Mucosa of rectum (tissue), 2 donors: ENCODE measurements around the gene ZNF324.
"Not testable (repeated sequence)": the region's sequence is repeated elsewhere in the genome, so short reads cannot be mapped to it uniquely, and the experiment has no call there.

Experiments
- H3K27ac ChIP-seq, 2 donors: one replicate each; pipeline ENCODE4 v1.7.0; 2013; ENCODE audit warnings: inconsistent platforms in 2 of 2, low read depth in 2 of 2, low read length in 2 of 2
- H3K27me3 ChIP-seq, 2 donors: one replicate each; pipeline ENCODE4 v1.7.0; 2013; ENCODE audit warnings: low read length in 2 of 2; ENCODE audit not compliant: control insufficient read depth in 2 of 2, insufficient read depth in 2 of 2
- H3K36me3 ChIP-seq, 2 donors: one replicate each; pipeline ENCODE4 v1.7.0; 2013; ENCODE audit warnings: low read length in 2 of 2; ENCODE audit not compliant: control insufficient read depth in 2 of 2, insufficient read depth in 2 of 2
- H3K4me1 ChIP-seq, 2 donors: one replicate each; pipeline ENCODE4 v1.7.0; 2013; ENCODE audit warnings: low read length in 2 of 2, mild to moderate bottlenecking in 1 of 2; ENCODE audit not compliant: control insufficient read depth in 2 of 2, insufficient read depth in 2 of 2
- H3K4me3 ChIP-seq, 2 donors: one replicate each; pipeline ENCODE4 v1.7.0; 2013; ENCODE audit warnings: low read length in 2 of 2
- H3K9ac ChIP-seq, 2 donors: one replicate each; pipeline ENCODE4 v1.7.0; 2013; ENCODE audit warnings: low read length in 2 of 2, low read depth in 1 of 2, mild to moderate bottlenecking in 1 of 2
- H3K9me3 ChIP-seq, 2 donors: one replicate each; pipeline ENCODE4 v1.7.0; 2013; ENCODE audit warnings: low read length in 2 of 2; ENCODE audit not compliant: control insufficient read depth in 2 of 2
- donor health status: healthy.
- donor health status: Normal muscosa, but diverticular disease.

Gene ZNF324

GRCh38 chr19:58479303-58479702 lies 12.4 kb downstream of the ZNF324 start:
- no peaks in the 10 kb centered on the region for H3K27me3 ChIP-seq
- no peaks in the 10 kb centered on the region for H3K9me3 ChIP-seq
- H3K36me3 ChIP-seq = peaks cover 7 to 12% of the 10 kb centered on the region in 2 donors
- H3K9ac ChIP-seq = no peak overlapping the region
- no peak overlapping the region for H3K27ac ChIP-seq
- peaks cover 13 to 17% of the 10 kb centered on the region in 2 donors for H3K4me1 ChIP-seq
- H3K4me3 ChIP-seq = no peak overlapping the region

- Histone ChIP-seq H3K4me1 (peaks cover 13 to 14% of the 10 kb centered on the region in 2 donors), H3K9ac (no peak overlapping the region), H3K27ac (no peak overlapping the region), H3K9me3 (no peaks in the 10 kb centered on the region), H3K27me3 (no peaks in the 10 kb centered on the region), H3K4me3 (no peak overlapping the region), H3K36me3 (peaks cover 7 to 12% of the 10 kb centered on the region in 2 donors)
Observed at GRCh38 chr19:58479736-58480480, 13.0 kb downstream of the ZNF324 start.

GRCh38 chr19:58480481-58480830 lies 13.6 kb downstream of the ZNF324 start:
- Histone ChIP-seq H3K4me3 (no peak overlapping the region), H3K9me3 (no peaks in the 10 kb centered on the region), H3K27ac (no peak overlapping the region), H3K4me1 (peaks cover 8% of the 10 kb centered on the region in 2 donors), H3K27me3 (no peaks in the 10 kb centered on the region), H3K9ac (no peak overlapping the region), H3K36me3 (peaks cover 7 to 12% of the 10 kb centered on the region in 2 donors)

DNA sequence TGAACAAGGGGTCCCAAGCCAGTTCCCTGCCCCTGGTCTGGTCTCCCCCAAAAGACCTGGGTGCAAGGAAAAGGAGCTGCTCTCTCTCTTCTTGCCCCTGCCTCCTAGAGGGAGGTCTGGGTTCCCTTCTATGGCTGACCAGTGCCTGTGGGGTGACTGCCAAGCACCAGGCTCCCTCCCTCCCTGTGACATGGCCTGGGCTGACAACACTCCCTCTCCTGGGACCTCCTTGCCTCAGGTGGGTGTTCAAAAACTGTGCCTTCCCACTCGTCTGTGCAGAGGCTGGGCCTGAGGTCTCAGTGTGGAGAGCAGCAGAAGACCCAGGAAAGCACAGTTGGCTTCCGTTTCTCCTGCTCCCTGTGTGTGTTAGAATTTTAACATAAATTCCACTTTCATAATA lies 14.0 kb downstream of the ZNF324 start:
- Histone ChIP-seq H3K4me3 (no peak overlapping the region), H3K27ac (no peak overlapping the region), H3K36me3 (peaks cover 7 to 12% of the 10 kb centered on the region in 2 donors), H3K9me3 (no peaks in the 10 kb centered on the region), H3K9ac (no peak overlapping the region), H3K27me3 (no peaks in the 10 kb centered on the region), H3K4me1 (peaks cover 6 to 8% of the 10 kb centered on the region in 2 donors)

DNA sequence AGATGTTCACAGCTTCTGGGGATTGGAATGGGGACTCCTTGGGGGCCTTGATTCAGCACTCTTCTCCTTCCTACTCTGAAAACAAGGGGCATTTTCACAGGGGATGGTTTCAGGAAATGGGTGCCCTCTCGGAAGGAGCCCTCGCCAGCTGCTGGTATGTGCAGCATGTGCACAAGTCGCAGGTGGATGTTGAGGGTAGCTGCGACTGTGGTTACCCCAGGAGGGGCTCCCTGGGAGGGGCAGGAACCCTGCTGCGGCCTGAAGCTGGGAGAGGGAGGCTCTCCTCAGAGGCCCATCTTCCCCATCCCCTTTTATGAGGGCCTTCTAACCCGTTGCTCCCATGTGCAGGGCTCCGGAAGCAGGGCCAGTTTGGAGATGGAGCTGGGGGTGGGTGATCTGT lies 15.5 kb downstream of the ZNF324 start:
- Histone ChIP-seq H3K27me3 (no peaks in the 10 kb centered on the region), H3K27ac (no peak overlapping the region), H3K4me1 (no peaks in the 10 kb centered on the region), H3K9me3 (no peaks in the 10 kb centered on the region), H3K36me3 (peaks cover 7 to 12% of the 10 kb centered on the region in 2 donors), H3K9ac (no peak overlapping the region), H3K4me3 (no peak overlapping the region)

DNA sequence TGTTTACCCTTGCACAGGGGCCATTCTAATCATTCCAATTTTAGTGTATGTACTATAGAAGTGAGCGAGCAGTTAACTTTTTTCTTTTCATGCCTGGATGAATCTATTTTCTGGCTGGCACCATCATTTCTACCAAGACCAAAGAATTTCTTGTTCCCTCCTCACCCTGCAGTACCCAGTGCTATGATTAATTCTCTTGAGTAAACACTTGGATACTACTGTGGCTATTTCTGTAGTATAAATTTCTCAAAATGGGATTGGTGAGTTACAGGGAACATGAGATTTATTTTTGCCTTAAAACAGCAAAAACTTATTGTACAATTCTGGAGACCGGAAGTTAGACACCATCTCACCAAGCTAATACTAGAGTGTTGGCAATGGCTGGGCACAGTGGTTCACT lies 16.9 kb downstream of the ZNF324 start:
- no peaks in the 10 kb centered on the region for H3K9me3 ChIP-seq
- peaks cover 4 to 12% of the 10 kb centered on the region in 2 donors for H3K36me3 ChIP-seq
- H3K9ac ChIP-seq = no peak overlapping the region
- H3K27me3 ChIP-seq = no peaks in the 10 kb centered on the region
- H3K27ac ChIP-seq = no peak overlapping the region
- no peaks in the 10 kb centered on the region for H3K4me1 ChIP-seq
- no peak overlapping the region for H3K4me3 ChIP-seq

DNA sequence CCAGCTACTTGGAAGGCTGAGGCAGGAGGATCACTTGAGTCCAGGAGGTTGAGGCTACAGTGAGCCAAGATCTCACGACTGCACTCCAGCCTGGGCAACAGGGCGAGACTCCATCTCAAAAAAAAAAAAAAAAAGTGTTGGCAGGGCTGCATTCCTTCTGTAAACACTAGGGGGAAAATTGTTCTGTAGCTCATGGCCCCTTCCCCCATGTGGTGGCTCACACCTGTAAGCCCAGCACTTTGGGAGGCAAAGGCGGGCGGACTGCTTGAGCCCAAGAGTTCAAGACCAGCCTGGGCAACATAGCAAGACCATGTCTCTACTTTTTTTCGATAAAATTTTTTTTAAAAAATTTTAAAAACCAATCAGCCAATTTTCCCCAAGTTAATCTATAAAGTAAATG lies 17.5 kb downstream of the ZNF324 start:
- not testable (repeated sequence) for H3K27me3 ChIP-seq, H3K4me3 ChIP-seq, H3K9ac ChIP-seq, H3K4me1 ChIP-seq, H3K9me3 ChIP-seq, H3K27ac ChIP-seq
- H3K36me3 ChIP-seq = peaks cover 4 to 12% of the 10 kb centered on the region in 2 donors

DNA sequence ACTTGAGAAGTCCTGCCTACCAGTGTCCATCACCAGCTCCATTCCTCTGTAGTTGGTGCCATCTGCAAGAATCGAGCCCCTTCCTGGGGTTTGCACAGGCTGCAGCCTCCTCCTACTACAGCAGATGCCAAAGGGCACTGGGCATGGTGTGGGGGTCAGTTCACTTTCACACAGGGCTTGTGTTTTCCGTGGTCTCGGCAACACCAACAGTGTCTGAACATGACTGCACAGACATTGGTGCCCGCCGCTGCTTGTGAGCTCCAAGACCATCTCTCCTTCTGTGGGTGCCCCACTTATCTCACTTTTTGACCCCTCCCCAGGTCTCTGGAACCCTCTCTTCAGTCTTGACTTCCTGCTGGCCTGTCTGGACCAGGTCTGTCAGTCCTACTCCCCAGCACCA lies 24.5 kb downstream of the ZNF324 start:
- H3K9me3 ChIP-seq = no peaks in the 10 kb centered on the region
- no peak overlapping the region for H3K4me3 ChIP-seq
- H3K9ac ChIP-seq = no peak overlapping the region
- no peaks in the 10 kb centered on the region for H3K27me3 ChIP-seq
- H3K27ac ChIP-seq = no peak overlapping the region
- no peaks in the 10 kb centered on the region for H3K4me1 ChIP-seq
- no peaks in the 10 kb centered on the region for H3K36me3 ChIP-seq

- Histone ChIP-seq H3K9ac (no peak overlapping the region), H3K9me3 (no peaks in the 10 kb centered on the region), H3K4me3 (no peak overlapping the region), H3K27ac (no peak overlapping the region), H3K27me3 (no peaks in the 10 kb centered on the region), H3K36me3 (no peaks in the 10 kb centered on the region), H3K4me1 (no peaks in the 10 kb centered on the region)
Observed at GRCh38 chr19:58492265-58492664, 25.4 kb downstream of the ZNF324 start.

DNA sequence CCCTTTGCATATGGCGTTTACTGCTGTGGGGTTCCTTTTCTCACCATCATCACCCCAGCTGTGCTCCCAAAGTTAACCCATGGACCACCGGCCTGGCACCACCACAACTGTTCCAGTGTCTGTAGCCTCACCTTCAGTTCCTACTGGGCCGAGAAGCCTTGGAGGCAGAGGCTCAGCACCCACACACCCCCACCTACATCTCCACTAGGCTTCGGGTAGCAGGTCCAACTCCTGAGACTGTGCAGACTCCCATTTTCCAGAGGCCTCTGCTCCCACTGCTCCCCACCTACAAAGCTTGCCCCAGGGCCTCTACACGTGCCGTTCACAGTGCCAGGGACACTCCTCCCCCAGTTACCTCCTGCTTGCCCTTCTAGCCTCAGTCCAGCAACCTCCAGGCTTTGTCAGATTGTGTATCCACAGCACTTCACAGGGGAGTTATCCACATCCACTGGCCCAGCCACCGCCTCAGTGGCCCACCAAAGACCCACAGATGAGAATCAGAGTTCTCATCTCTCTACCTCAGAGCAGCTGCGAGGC lies 30.8 kb downstream of the ZNF324 start:
- H3K9ac ChIP-seq = no peak overlapping the region
- no peaks in the 10 kb centered on the region for H3K36me3 ChIP-seq
- H3K4me3 ChIP-seq = no peak overlapping the region
- H3K27me3 ChIP-seq = no peaks in the 10 kb centered on the region
- peaks cover 0 to 1% of the 10 kb centered on the region in 2 donors for H3K9me3 ChIP-seq
- peaks cover 7 to 12% of the 10 kb centered on the region in 2 donors for H3K4me1 ChIP-seq
- H3K27ac ChIP-seq = no peak overlapping the region
